ENCODE results near the gene HAL.

The HAL gene

GRCh38 chr12:95982602-95983001, 13.5 kb downstream of the HAL start:
- no peak for TF ChIP-seq ZFX (IDR thresholded peaks at IDR 0.05; ENCODE audit: borderline replicate concordance)
- TF ChIP-seq CTCF (IDR thresholded peaks at IDR 0.05), result no peak
- no peak overlapping the region for H3K27ac ChIP-seq

- TF ChIP-seq CTCF (IDR thresholded peaks at IDR 0.05), result no peak
- TF ChIP-seq ZFX (IDR thresholded peaks at IDR 0.05; ENCODE audit: borderline replicate concordance), result no peak
- no peak overlapping the region for H3K27ac ChIP-seq
Measured at GRCh38 chr12:95980437-95980836, 15.7 kb downstream of the HAL start.

GRCh38 chr12:95978774-95979173, 17.4 kb downstream of the HAL start:
- H3K27ac ChIP-seq, result no peak overlapping the region
- TF ChIP-seq CTCF (IDR thresholded peaks at IDR 0.05) (no peak), ZFX (IDR thresholded peaks at IDR 0.05; ENCODE audit: borderline replicate concordance) (no peak)

- no peak for TF ChIP-seq ZFX (IDR thresholded peaks at IDR 0.05; ENCODE audit: borderline replicate concordance)
- no peak for TF ChIP-seq CTCF (IDR thresholded peaks at IDR 0.05)
- H3K27ac ChIP-seq, result no peak overlapping the region
Measured at GRCh38 chr12:95978351-95978750, 17.8 kb downstream of the HAL start.

DNA sequence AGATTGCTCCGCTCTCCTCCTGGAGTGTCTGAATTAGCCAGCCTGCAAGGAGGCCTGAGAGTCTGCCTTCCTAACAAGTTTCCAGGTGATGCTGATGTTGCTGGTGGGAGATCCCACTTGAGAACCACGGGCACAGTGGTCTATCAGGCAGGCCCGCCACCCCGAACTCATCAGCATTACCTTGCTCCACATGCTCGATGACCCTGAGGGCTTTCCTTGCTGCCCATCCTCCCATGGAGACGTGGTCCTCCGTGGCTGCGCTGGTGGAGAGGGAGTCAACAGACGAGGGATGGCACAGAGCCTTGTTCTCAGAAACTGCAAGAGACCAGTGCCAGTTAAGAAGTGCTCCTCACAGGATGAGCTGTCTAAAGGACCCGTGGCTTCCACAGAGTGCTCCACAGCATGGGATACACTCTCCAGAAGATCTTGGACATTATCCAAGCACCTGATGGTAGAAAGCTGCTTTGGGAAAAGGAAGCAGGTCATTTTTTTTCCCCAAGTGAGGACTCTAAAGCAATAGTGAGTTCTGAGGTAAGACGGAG, 18.3 kb downstream of the HAL start:
- no peak overlapping the region for H3K27ac ChIP-seq
- TF ChIP-seq ZFX (IDR thresholded peaks at IDR 0.05; ENCODE audit: borderline replicate concordance), result no peak
- no peak for TF ChIP-seq CTCF (IDR thresholded peaks at IDR 0.05)

- no peak for TF ChIP-seq ZFX (IDR thresholded peaks at IDR 0.05; ENCODE audit: borderline replicate concordance)
- no peak for TF ChIP-seq CTCF (IDR thresholded peaks at IDR 0.05)
- H3K27ac ChIP-seq, result no peak overlapping the region
Measured at GRCh38 chr12:95976416-95976832, 19.7 kb downstream of the HAL start.

GRCh38 chr12:95975491-95975890, 20.7 kb downstream of the HAL start:
- H3K27ac ChIP-seq, result no peak overlapping the region
- TF ChIP-seq ZFX (IDR thresholded peaks at IDR 0.05; ENCODE audit: borderline replicate concordance) (no peak), CTCF (IDR thresholded peaks at IDR 0.05) (no peak)
